NCI-H524 treated with DMSO at 0.1 percent for 48 hours (cell line): ENCODE data around the gene NFILZ.

Source experiments
- DNase-seq: peaks from one replicate; lab custom pipeline; 2025; lab: John Stamatoyannopoulos, UW

Gene NFILZ, protein sequence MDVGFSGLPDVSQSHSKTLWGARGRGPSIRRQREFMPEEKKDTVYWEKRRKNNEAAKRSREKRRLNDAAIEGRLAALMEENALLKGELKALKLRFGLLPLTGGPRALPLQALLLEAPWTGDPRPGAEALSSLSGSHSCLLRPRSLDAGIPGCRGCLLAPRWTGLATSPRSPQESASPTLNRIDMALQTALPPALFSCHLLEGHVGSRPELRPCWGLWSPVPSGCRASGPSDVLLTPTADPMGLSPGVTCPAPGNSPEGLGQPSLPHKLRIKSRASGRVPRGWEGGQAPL

DNA sequence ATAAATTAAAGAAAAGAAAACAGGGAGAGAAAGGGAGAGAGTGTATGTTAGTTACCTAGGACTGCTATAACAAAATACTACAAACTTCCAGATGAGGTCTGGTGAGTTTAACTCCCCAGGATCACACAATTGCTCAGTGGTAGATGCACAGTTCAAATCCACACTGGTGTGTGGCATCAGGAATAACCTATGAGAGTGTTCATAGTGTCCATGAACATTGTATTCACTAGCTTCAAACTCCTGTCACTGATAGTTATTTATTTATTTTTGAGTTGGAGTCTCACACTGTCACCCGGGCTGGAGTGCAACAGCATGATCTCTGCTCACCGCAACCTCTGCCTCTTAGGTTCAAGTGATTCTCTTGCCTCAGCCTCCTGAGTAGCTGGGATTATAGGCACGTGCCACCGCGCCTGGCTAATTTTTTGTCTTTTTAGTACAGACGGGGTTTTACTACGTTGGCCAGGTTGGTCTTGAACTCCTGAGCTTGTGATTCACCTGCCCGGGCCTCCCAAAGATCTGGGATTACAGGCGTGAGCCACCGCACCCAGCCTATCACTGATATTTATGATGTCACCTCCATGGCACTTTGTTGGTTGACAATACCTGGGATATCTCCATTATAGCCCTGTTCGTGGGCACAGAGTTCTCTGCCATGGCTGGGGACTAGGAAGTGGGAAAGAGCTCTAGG, at the start of gene NFILZ:
NFILZ (plus strand) TSS at position 638 of the 688 bp plus-strand sequence. CDS start 46,133 bp downstream, outside the sequence.
- no peak for DNase-seq

DNA sequence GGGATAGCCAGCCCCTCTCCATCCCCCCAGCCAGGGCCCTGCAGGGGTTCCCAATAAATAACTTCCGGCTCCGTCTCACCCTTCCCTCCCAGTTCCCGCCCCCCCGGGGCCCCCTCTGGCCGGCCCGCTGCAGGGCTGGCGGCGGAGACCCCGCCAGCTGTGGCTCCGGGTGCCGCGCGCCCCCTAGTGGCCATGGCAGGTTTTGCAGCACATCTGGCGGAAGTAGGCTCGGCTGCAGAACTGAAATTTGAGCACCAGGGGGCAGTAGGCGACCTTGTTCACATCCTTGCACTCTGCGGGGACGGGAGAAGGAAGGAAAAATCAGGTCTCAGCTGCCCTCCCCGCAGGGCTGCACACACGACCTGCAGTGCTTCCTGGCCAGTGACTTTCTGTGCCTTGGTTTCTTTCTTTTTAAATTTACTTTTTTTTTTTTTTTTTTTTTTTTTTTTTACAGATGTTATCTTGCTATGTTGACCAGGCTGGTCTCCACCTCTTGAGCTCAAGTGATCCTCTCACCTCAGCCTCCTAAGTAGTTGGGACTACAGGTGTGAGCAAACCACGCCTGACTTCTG, 49.6 kb upstream of the NFILZ start:
- DNase-seq = no peak

DNA sequence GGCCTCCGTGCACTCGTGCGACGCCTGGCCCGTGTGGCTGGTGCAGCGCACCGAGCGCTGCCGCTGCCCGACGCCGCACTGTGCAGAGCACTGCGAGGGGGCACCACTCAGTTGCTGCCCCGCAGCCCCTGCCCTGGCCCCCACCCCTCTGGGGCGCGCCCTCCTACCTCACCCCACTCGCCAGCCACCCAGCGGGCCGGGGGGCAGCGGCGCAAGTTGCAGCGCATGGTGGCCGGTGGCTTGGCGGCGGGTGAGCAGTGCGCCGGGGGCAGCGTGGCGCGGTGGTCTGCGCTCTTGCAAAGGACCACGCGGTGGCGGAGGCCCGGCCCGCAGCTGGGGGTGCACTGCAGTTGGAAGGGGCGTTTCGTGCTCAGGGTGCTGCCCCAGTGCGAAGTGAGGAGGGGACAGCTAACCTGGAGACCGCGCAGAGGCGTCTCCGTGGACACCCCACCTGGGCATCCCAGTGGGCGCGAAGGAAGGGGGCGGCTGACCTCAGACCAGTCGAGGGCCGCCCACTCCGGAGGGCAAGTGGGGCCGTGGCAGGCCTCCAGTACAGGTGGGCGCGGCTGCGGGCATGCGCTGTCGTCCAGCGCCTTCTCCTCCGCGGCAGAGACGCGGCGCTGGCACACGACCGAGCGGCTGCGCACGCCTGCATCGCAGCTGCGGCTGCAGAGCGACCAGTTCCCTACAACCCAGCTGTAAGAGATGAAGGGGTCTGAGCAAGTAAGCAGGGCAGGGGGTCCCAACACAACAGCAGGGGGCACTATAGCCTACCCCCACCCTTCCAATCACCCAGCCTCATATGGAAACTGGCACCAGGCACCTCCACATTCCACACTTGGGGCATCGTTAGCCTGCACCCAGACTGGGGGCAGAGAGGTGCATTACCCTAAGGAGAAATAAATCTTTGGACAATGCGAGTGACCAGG, 45.2 kb upstream of the NFILZ start:
- DNase-seq = no peak

DNA sequence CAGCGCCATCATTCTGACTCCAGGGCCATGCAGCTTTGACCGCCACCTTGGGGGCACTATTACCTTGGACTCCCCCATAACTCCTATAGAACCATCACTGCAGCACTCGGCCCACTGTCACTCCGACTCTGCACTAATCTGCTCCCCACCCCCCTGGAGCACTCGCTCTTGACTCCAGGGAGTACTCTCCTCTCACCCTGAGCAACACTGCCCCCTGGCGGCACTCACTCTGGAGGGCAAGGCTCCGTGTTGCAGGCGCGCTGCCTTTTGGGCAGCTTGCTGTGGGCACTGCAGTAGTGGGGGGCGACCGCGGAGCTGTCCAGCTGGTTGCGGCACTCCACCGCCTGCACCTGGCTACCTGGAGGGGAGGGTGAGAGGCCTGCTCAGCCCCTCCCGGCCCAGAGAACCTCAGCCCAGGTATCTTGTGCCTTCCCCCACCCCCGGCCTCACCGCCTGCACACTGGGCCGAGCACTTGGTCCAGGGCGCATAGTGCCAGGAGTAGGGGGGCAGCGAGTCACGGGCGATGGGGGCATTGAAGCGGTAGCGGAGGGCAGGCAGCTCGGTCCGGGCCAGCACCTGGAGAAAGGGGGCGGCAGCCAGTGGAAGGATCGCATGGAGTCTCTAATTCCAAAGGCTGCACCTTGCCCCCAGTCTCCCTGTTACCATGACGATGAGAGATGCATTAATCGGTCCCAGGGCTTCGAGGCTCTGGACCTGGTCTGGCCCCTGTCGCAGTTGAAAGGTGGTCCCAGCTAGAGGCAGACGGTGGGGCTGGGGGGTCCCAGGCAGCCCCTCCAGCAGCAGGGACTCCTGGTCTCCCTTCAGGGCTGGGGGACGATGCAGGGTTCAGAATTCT, 44.3 kb upstream of the NFILZ start:
- no peak for DNase-seq

DNA sequence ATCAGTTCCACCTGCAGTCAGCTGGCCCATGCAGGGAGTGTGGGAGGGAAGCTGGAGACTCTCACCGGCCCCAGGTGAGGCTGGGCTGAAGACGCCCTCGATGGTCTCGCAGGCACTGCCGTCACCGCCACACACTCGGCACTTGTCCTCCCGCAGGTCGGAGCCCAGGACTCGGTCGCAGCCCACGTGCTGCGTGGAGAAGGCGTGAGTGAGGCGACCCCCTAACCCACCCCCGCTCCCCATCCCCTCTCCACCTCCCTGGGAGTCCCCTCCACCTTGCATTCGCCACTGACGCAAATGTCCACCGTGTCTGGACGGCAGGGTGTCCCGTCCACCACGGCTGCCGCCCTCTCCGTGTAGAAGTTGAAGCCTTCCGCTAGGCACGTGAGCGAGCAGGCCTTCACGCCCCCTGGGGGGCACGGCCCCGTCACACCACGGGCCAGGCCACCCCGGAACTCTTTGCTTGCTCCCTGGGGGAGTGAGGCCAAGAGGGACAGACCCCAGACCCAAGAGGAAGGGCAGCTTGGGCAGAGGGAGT, 41.2 kb upstream of the NFILZ start:
- DNase-seq = no peak

DNA sequence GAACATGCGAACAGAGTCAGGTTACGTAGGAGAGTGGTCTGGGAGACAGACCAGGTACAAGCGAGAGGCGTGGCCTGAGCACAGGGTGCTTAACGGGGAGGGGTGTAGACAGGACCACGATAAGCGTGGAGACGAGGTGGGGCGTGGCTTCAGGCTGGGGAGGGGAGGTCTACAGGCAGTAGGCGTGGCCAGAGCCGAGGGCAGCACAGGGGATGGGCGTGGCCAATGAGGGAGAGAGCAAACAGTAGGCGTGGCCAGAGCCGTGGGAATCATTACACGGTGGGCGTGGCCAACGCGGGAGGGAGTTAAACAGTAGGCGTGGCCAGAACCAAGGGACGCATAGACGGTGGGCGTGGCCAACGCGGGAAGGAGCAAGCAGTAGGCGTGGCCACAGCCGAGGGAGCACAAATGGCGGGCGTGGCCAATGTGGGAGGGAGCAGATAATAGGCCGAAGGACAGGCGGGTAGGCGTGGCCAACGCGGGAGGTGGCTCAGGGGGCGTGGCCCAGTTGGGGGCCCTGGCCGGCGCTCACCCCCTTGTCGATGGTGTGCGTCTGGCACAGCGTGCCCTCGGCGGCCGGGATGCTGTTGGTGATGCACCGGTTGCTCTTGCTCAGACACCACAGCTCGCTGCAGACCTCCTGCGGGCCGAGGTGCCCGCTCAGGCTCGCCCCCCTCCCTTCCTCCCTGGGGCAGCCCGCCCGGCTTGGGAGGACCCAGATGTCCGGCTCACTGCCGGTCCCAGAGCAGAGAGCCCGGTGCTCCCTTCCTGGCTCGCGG, 38.0 kb upstream of the NFILZ start:
- DNase-seq = no peak

DNA sequence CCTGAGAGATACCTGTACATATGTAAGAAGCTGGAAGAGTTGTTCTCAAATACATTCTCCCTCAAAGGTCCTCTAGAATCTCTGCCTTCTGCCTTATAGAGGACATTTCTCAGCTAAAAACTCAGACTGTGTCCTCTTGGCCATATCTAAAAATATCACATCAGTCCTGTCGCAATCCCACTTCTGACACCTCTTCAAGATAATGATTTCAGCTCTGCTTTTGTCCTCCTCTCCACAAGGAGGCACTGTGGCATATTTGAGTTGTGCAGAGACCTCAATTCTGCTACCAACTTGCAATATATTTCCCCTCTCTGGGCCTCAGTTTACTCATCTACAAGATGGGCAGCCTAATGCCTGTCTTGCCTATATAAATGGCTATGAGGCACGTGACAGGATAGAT, 36.5 kb upstream of the NFILZ start:
- DNase-seq = no peak

DNA sequence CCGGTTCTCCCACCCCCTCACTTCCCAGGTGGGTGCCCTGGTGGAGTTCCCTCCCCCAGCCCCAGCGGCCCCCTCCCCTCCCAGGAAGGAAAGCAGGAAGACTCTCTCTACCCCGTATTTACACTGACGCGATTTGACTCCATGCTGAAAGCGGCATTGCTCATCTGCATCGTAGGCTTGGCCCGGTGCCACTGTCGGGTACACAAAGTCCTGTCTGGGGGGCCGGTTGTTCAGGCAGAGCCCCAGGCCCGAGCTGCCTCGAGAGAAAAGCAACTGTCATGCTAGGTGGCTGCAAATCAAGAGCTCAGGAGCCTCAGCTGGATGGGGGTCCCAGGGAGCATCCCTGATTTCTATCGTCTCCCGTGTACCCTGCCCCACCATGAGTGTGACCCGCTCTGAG, 34.8 kb upstream of the NFILZ start:
- no peak for DNase-seq

DNA sequence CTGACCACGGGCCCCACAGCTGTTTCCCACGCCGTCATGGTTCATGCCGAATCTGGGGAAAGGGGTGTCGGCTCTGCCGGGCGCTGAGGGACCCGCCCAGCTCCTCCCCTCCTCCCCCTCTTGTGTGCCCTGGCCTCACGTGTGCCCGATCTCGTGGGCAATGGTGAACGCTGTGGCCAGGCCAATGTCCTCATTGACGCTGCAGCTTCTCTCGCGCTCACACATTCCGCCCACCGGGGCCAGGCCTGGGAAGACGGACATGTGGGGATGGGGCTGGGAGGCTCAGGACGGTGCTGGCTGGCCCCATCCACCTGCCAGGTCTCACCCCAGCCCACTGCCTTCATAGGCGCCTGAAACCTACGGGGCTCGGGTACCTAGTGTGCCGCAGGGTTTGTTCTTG, 34.3 kb upstream of the NFILZ start:
- DNase-seq = no peak

DNA sequence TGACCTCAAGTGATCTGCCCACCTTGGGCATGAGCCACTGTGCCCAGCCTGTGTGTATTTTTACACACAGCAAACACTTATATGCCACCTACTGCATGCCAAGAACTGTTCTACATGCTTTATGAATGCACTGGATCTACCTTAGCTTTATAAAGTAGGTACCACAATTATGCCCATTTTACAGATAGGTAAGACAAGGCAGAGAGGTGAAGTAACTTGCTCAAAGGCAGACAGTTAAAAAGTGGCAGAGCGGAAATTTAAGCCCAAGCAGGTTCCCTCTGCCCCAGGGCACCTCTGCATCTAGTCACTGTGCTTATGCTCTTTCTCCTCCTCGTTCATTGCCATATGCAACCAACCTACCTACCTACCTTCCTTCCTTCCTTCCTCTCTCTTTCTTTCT, 30.4 kb upstream of the NFILZ start:
- no peak for DNase-seq

DNA sequence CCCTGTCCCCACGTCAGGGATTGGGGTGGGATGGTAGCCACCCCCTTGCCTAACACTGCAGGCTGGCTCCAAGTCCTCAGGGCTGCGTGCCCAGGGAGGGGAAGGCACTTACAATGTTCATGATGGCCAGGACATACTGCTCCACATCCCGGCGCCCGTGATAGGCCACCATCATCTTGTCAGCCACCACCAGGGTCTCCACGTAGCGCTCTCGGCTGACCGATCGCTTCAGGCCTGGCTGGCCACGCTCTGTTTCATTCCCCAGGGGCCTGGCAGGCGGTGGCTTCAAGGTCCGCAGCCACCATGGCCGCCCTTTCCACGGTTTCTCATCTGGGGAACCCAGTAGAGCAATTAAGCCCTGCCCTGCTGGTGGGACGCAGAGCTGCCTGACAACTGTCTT, 29.6 kb upstream of the NFILZ start:
- DNase-seq = no peak

DNA sequence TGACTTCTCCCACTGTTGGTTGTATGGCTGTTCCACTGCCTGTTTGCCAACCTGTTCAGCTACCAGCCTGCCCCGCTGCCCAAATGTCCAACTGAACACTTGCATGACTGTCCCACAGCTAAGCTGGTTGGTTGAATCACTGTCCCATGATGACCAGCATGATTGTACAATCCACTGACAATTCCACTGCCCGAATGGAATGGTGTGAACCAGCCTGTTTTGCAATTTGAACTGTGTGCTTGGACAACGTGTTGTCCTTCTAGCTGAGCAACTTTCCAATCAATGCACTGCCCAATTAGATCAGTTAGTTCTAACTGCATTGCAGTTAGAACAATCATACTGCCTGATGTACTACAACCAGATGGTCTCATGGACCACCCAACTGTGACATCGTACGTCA, 28.6 kb upstream of the NFILZ start:
- DNase-seq = no peak

DNA sequence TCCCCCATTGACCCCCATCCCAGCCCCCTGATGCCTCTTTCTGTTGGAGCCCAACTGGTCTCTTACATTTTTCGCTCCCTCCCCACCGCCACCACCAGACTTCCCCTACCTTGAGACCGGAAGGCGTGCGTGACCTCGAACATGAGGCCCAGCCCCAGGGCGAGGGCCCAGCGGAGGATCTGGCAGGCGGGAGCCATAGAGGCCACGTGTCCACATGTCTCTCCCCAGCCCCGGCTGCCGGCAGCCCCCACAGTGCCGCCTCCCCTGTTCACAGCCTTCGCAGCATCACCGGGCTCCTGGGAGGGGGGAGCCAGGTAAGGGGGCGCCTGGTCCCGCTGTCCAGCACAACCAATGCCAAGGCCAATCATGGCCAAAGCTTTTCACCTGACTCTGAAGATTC, 24.9 kb upstream of the NFILZ start:
- DNase-seq = no peak

DNA sequence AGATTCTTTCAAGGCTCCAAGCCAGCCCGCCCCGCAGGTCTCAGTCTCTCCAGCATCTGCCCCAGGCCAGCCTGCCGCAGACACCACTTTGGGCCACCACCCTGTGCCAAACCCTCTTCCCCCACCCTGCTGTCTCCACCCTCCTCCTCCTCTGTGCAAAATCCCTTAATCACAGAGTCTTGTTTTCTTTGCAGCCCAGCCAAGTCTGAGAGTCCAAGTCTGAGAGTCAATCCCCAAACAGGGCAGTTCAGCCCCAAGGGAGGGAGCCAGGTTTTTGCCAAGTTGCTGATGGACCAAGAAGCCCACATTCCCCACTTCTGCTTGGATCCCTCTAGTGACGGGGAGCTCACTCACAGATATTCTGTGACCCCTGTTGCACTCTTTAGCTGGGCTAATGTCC, 23.0 kb upstream of the NFILZ start:
- no peak for DNase-seq

DNA sequence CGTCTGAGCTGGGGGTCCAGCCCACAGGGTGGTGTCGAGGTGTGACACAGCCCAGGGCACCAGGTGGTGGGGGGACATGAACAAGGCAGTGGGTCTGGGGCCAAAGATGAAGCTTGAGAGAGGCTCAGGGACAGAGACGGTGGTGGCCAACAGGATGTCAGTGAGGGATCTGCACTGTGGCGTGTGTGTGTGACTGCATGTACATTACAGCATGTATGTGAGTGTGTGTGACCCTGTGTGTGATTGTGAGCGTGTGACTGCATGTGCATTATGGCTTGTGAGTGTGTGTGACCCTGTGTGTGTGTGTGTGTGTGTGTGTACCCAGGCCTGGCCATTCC, 21.5 kb upstream of the NFILZ start:
- no peak for DNase-seq

DNA sequence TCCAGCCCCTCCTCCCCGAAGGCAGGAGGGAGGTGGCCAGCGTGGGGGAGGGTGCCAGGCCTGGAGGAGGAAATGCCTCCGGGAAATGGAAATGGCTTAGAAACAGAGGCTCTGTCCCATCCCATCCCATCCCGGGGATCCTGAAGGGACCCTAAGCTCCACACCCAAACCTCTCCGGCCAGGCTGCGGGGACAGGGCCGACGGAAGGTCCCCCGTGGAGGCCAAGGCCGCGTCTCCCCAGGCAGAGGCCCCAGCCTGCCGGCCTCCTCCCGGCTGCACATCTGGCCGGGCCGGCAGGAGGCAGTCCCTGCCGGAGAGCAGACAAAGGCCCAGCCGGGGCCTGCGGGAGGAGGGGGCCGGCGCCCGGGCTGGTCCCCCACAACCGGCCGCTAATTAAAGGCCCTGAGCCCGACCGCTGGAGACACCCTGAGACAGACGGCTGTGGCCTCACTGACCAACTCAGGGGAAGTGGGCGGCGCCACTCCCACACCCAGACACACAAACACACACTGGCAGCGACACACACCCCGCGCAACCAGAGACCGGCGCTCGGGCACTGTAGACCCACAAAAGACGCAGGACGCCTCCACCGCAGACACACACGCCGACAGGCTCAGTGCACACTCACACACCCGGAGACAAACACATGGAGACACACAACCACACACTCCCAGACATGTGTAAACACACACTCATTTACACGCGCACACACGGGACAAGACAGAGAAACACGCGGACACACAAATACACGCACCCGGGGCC, 21.0 kb upstream of the NFILZ start:
- no peak for DNase-seq

DNA sequence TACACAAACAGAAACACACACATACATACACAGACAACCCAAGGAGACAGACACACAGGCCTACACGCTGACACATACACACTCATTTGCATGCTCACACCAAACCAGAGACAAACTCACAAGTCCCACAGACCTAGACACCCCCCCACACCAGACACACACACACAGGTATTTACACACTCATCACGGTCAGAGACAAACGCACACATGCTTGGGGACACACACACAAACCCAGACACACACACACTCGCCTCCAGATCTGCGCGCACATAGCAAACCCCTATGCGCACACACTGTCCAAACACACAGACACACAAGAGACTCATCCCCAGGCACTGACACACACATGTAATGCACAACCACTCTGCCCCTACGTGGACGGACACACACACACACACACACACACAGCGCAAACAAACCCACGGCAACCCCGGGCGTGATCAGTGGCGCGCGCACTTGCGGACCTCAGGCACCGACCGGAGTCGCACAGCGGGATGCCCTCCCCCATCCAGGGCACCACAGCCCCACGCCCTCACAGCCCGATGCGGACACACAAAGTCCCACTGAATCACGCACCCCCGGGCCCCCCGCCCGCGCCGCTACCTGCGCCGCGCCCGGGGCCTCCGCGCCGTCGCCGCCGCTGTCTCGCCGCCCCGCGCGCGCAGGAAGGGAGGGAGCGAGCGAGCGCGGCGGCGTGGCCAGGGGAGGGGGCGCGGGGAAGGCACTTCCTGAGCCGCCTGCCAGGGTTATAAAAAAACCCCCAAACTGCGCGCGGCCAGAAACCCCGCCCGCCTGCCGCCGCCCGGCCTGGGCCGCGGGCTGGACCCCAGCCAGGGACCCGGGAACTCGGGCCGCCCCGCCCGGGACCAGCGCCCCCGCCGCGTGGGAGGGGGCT, 20.1 kb upstream of the NFILZ start, which contains the start of gene ADAMTS10:
ADAMTS10 (minus strand) TSS at position 675 of the 895 bp plus-strand sequence. CDS start 5,005 bp downstream, outside the sequence.
- no peak for DNase-seq

DNA sequence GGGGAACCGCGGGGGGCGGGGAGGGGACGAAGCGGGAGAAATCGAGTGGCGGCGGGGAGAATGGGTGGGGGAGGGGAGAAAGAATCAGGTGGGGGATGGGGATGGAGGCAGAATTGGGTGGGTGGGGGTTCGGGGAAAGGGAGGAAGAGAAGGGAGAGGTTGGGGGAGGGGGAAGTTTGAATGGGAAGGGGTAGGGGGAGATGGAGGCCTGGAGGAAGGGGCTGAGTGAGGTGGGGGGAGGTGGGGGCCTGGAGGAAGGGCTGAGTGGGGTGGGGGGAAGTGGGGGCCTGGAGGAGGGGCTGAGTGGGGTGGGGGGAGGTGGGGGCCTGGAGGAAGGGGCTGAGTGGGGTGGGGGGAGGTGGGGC, 19.5 kb upstream of the NFILZ start:
- no peak for DNase-seq
